GM15510 (cell line): ENCODE measurements around the gene KIF11.

ENCODE experiments used
- POLR2A ChIP-seq: IDR thresholded peaks from 3 replicates; pipeline ENCODE4 v1.6.1; 2011; ENCODE audit warnings: borderline replicate concordance; ENCODE audit not compliant: insufficient read length; ENCODE audit errors: extremely low read depth

The KIF11 gene

DNA sequence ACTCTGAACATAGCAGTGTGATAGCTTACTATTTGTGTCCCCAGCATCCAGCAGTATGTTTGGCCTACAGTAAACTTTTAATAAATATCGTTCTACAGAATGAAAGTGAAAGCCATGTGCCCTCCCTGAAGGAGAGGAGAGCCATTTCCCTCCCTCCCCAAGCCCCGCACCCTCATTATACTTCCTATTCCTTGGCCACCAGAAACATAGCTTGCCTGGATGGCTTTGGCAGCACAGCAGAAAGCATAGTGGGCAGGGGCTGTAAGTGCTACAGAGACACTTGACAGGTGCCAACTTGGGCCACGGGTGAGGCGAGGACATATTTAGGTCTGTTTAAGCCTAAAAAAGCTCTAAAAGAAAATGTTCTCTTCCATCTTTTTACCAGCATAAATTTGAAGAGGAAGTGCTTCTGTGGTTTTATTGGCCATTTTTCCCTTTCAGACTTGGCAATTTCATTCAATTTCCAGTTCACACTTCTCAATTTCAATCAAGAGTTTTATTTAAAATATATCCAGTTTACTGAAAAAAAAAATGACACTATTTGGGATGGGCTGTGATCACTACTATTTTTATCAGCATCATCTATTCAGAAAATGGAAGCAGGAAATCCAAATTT is 109.5 kb downstream of the KIF11 start:
- TF ChIP-seq POLR2A: no peak
